IMR-90 (cell line): Measurements from ENCODE around the gene SNX14. TPM values are rescaled to one million over a fixed set of nuclear protein-coding genes. Genes with fewer than 3 reads are reported as not detected.

Source experiments
- ATAC-seq: fragments of 200-7000 bp; cut with Tn5 transposase; 2 replicates; pipeline ENCODE4 v1.9.1; 2020; ENCODE audit warnings: low read depth, mild to moderate bottlenecking, moderate library complexity
- BruUV-seq: library from RNA; stranded (reverse); fragments of 400-500 nt; replicated peaks from 2 replicates; lab custom pipeline; 2021; lab: Mats Ljungman, UMichigan
- CTCF ChIA-PET: fragments of 300-600 bp; formaldehyde crosslinking; extraction: SDS; loops from one replicate; lab custom pipeline; 2021; ENCODE audit warnings: antibody characterized with exemption; lab: Yijun Ruan, JAX
- POLR2A ChIA-PET: fragments of 300-600 bp; sonication (Branson Sonifier 250); formaldehyde crosslinking; loops from one replicate; lab custom pipeline; 2022; ENCODE audit warnings: antibody characterized with exemption; ENCODE audit not compliant: unreplicated experiment; lab: Charles Lee
- DNase-seq: peaks from one replicate; pipeline ENCODE4 v3.0.0; 2013
- H2AFZ ChIP-seq: replicated peaks from 2 replicates; pipeline ENCODE3; 2013; ENCODE audit warnings: low read length, mild to moderate bottlenecking; ENCODE audit not compliant: poor library complexity
- H2AK5ac ChIP-seq: 2 replicates; pipeline ENCODE4 v1.6.1; 2013; ENCODE audit warnings: low read depth, low read length, inconsistent platforms
- H2AK9ac ChIP-seq: replicated peaks from 2 replicates; pipeline ENCODE3; 2013; ENCODE audit warnings: mild to moderate bottlenecking, low read depth, low read length, moderate library complexity; ENCODE audit not compliant: poor library complexity
- H2BK120ac ChIP-seq: 2 replicates; pipeline ENCODE4 v1.6.1; 2013; ENCODE audit warnings: low read depth, low read length, inconsistent platforms
- H2BK15ac ChIP-seq: 3 replicates; pipeline ENCODE4 v1.6.1; 2013; ENCODE audit warnings: low read depth, low read length, inconsistent platforms
- H2BK20ac ChIP-seq: 2 replicates; pipeline ENCODE4 v1.6.1; 2013; ENCODE audit warnings: low read depth, mild to moderate bottlenecking, inconsistent platforms, low read length, moderate library complexity
- H2BK5ac ChIP-seq: 2 replicates; pipeline ENCODE4 v1.6.1; 2013; ENCODE audit warnings: mild to moderate bottlenecking, low read depth, low read length, inconsistent platforms; ENCODE audit not compliant: poor library complexity, severe bottlenecking
- H3K14ac ChIP-seq: replicated peaks from 2 replicates; pipeline ENCODE4 v1.6.1; 2013; ENCODE audit warnings: low read depth, low read length, inconsistent platforms
- H3K18ac ChIP-seq: 2 replicates; pipeline ENCODE4 v1.6.1; 2013; ENCODE audit warnings: low read depth, low read length, control low read depth
- H3K23ac ChIP-seq: 2 replicates; pipeline ENCODE4 v1.6.1; 2013; ENCODE audit warnings: low read depth, low read length, inconsistent platforms
- H3K27ac ChIP-seq: 2 replicates; pipeline ENCODE4 v1.5.1; 2013; ENCODE audit warnings: mild to moderate bottlenecking, control low read depth, low read length; ENCODE audit not compliant: insufficient read depth
- H3K27me3 ChIP-seq: 2 replicates; pipeline ENCODE4 v1.6.1; 2013; ENCODE audit warnings: low read length; ENCODE audit not compliant: control insufficient read depth, insufficient read depth
- H3K36me3 ChIP-seq: 2 replicates; pipeline ENCODE4 v1.6.1; 2013; ENCODE audit warnings: low read length, mixed read lengths; ENCODE audit not compliant: control insufficient read depth, insufficient read depth
- H3K4ac ChIP-seq: 2 replicates; pipeline ENCODE4 v1.6.1; 2013; ENCODE audit warnings: low read depth, low read length, inconsistent platforms
- H3K4me1 ChIP-seq: 2 replicates; pipeline ENCODE4 v1.6.1; 2013; ENCODE audit warnings: low read length, mixed read lengths; ENCODE audit not compliant: control insufficient read depth, insufficient read depth
- H3K4me2 ChIP-seq: 2 replicates; pipeline ENCODE4 v1.6.1; 2013; ENCODE audit warnings: low read depth, mild to moderate bottlenecking, control low read depth, low read length, moderate library complexity
- H3K4me3 ChIP-seq: 2 replicates; pipeline ENCODE4 v1.5.1; 2013; ENCODE audit warnings: low read depth, mild to moderate bottlenecking, control low read depth, low read length, moderate library complexity; ENCODE audit not compliant: insufficient read depth
- H3K56ac ChIP-seq: 2 replicates; pipeline ENCODE4 v1.6.1; 2013; ENCODE audit warnings: low read length, inconsistent platforms; ENCODE audit not compliant: insufficient read depth; ENCODE audit errors: extremely low read depth
- H3K79me1 ChIP-seq, 2 experiments: 2 replicates each; pipeline ENCODE4 v1.6.1; 2013; ENCODE audit warnings: low read length in 2 of 2, inconsistent platforms in 1 of 2, low read depth in 1 of 2
- H3K9ac ChIP-seq: 2 replicates; pipeline ENCODE4 v1.6.1; 2013; ENCODE audit warnings: low read depth, low read length, control low read depth
- H3K9me1 ChIP-seq: 2 replicates; pipeline ENCODE4 v1.6.1; 2013; ENCODE audit warnings: low read length, inconsistent platforms; ENCODE audit not compliant: insufficient read depth
- H3K9me3 ChIP-seq: 2 replicates; pipeline ENCODE4 v1.6.1; 2013; ENCODE audit warnings: low read length; ENCODE audit not compliant: control insufficient read depth, insufficient read depth
- H4K20me1 ChIP-seq: 2 replicates; pipeline ENCODE4 v1.6.1; 2013; ENCODE audit warnings: low read length, inconsistent platforms; ENCODE audit not compliant: insufficient read depth
- H4K5ac ChIP-seq: 2 replicates; pipeline ENCODE4 v1.6.1; 2013; ENCODE audit warnings: mild to moderate bottlenecking, low read depth, low read length, control low read depth
- H4K8ac ChIP-seq, 2 experiments: 2 replicates each; pipeline ENCODE4 v1.6.1; 2013; ENCODE audit warnings: low read depth in 2 of 2, low read length in 2 of 2, control low read depth in 1 of 2, inconsistent platforms in 1 of 2
- H4K91ac ChIP-seq: 2 replicates; pipeline ENCODE4 v1.6.1; 2013; ENCODE audit warnings: low read depth, low read length, inconsistent platforms; ENCODE audit not compliant: insufficient read depth
- CEBPB ChIP-seq: IDR thresholded peaks from 2 replicates; pipeline ENCODE4 v1.6.1; 2012; ENCODE audit warnings: low read depth, low read length, improper control_type of control experiment
- CTCF ChIP-seq: conservative IDR thresholded peaks from 2 replicates; pipeline ENCODE4 v1.5.1; 2012; ENCODE audit warnings: mild to moderate bottlenecking, low read depth, low read length, improper control_type of control experiment
- FOS ChIP-seq: fragments of 150-350 bp; IDR thresholded peaks from 2 replicates; pipeline ENCODE4 v1.6.1; 2016; ENCODE audit warnings: low read depth, low read length
- MAZ ChIP-seq: IDR thresholded peaks from 2 replicates; pipeline ENCODE4 v1.6.1; 2012; ENCODE audit warnings: low read depth, mild to moderate bottlenecking, low read length, improper control_type of control experiment, moderate library complexity, borderline replicate concordance
- MXI1 ChIP-seq: IDR thresholded peaks from 2 replicates; pipeline ENCODE4 v1.6.1; 2012; ENCODE audit warnings: low read depth, mild to moderate bottlenecking, low read length, moderate library complexity, borderline replicate concordance
- NFE2L2 ChIP-seq: fragments of 150-350 bp; IDR thresholded peaks from 2 replicates; pipeline ENCODE4 v1.6.1; 2016; ENCODE audit warnings: low read depth, mild to moderate bottlenecking, low read length
- POLR2A ChIP-seq: IDR thresholded peaks from 2 replicates; pipeline ENCODE4 v1.6.1; 2012; ENCODE audit warnings: mild to moderate bottlenecking, low read depth, low read length
- RCOR1 ChIP-seq: IDR thresholded peaks from 2 replicates; pipeline ENCODE4 v1.6.1; 2012; ENCODE audit warnings: mild to moderate bottlenecking, low read length, improper control_type of control experiment; ENCODE audit not compliant: insufficient replicate concordance
- RFX5 ChIP-seq: IDR thresholded peaks from 2 replicates; pipeline ENCODE4 v1.8.0; 2012; ENCODE audit warnings: low read depth, mild to moderate bottlenecking, low read length, moderate library complexity
- WGBS, 2 experiments: methylation state at CpG; one replicate each; pipeline versions ENCODE4 v1.1.5 to v1.1.7; 2013; ENCODE audit warnings: missing lambda C conversion rate in 2 of 2; ENCODE audit not compliant: insufficient read length in 1 of 2; ENCODE audit errors: extremely low coverage in 2 of 2; 5-methylcytosine and 5-hydroxymethylcytosine counted together
- dilution Hi-C: fragments of 300-500 bp; cut with HindIII; formaldehyde crosslinking; loops from one replicate; pipeline ENCODE4 v1.14.3; 2018; ENCODE audit warnings: low sequenced_read_pairs; ENCODE audit not compliant: unreplicated experiment
- in situ Hi-C: fragments of 300-500 bp; cut with MboI; formaldehyde crosslinking; loops from 3 replicates; pipeline ENCODE4 v1.14.3; 2019; ENCODE audit warnings: low sequenced_read_pairs, inconsistent platforms, mixed read lengths
- intact Hi-C: fragments of 100-400 bp; cut with micrococcal nuclease; formaldehyde crosslinking; loops from 2 replicates; pipeline ENCODE4 v1.10.0; 2022
- polyA plus RNA-seq, 3 experiments: library from polyadenylated mRNA; depleted of rRNA; stranded (reverse); fragments of >200 nt; gene quantifications; 2 replicates each; pipeline ENCODE4 v1.2.3, GENCODE V29; 2012; ENCODE audit warnings: low replicate concordance in 1 of 3
- total RNA-seq: library from RNA; depleted of rRNA; stranded (reverse); fragments of >200 nt; gene quantifications from 2 replicates; pipeline ENCODE4 v1.2.3, GENCODE V29; 2012
- TF ChIP-seq, protein P1 (sequence below): fragments of 150-350 bp; IDR thresholded peaks from 2 replicates; pipeline ENCODE4 v1.6.1; 2016; ENCODE audit warnings: low read depth, mild to moderate bottlenecking, low read length, moderate library complexity, borderline replicate concordance

SNX14 gene
- total and polyA plus RNA-seq, 2 of the 4 experiments (the other 2 are of a cell fraction) = 39.9 to 61.8 TPM

GRCh38 chr6:85565736-85566135 lies 27.9 kb downstream of the SNX14 start:
- DNase-seq = no peak

More at GRCh38 chr6:85565736-85566135, 27.9 kb downstream of the SNX14 start:
- Histone ChIP-seq H2BK5ac (no peak overlapping the region), H2BK15ac (no peak overlapping the region), H3K4me3 (no peak overlapping the region), H3K14ac (no peak overlapping the region), H2AK9ac (no peak overlapping the region), H4K91ac (no peak overlapping the region), H4K5ac (no peak overlapping the region), H3K79me1 (peaks cover 10 to 17% of the 10 kb centered on the region in 2 experiments), H2BK120ac (no peak overlapping the region), H3K36me3 (peaks cover 5% of the 10 kb centered on the region; the same call in 1 of the 2 replicates), H3K23ac (no peak overlapping the region), H4K8ac (no peak overlapping the region), H2AK5ac (no peak overlapping the region), H3K4me1 (0 out of 2 replicates have a peak, but pooled peaks cover 4% of the 10 kb centered on the region), H3K4ac (no peak overlapping the region), H3K9me3 (no peaks in the 10 kb centered on the region), H2AFZ (no peak overlapping the region), H3K4me2 (no peak overlapping the region), H3K27me3 (no peaks in the 10 kb centered on the region), H3K27ac (no peak overlapping the region), H3K18ac (no peak overlapping the region), H3K9me1 (no peaks in the 10 kb centered on the region), H4K20me1 (no peaks in the 10 kb centered on the region), H3K9ac (no peak overlapping the region), H2BK20ac (no peak overlapping the region), H3K56ac (no peak overlapping the region)
- dilution Hi-C loops (no loop called here), intact Hi-C loops (no loop called here), in situ Hi-C loops (no loop called here)
- ATAC-seq = no peak
- no TSS peak for BruUV-seq
- POLR2A ChIA-PET = no interaction called here
- CTCF ChIA-PET = interaction anchor here (0.7 kb wide), 1 partner anchor 16 kb away, joined by 5 read pairs; no protein-coding TSS in a partner anchor
- TF ChIP-seq RCOR1 (no peak), NFE2L2 (no peak), FOS (no peak), CTCF (no peak), RFX5 (no peak), MXI1 (no peak), CEBPB (no peak), MAZ (no peak), POLR2A (no peak)
- TF ChIP-seq, protein P1, sequence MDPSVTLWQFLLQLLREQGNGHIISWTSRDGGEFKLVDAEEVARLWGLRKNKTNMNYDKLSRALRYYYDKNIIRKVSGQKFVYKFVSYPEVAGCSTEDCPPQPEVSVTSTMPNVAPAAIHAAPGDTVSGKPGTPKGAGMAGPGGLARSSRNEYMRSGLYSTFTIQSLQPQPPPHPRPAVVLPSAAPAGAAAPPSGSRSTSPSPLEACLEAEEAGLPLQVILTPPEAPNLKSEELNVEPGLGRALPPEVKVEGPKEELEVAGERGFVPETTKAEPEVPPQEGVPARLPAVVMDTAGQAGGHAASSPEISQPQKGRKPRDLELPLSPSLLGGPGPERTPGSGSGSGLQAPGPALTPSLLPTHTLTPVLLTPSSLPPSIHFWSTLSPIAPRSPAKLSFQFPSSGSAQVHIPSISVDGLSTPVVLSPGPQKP = no peak
- no CpG with 5 or more reads among the region's 1 CpG for WGBS, 2 experiments
